Measurements from ENCODE around the gene C1QTNF2. TPM values are rescaled to one million over a fixed set of nuclear protein-coding genes. Genes with fewer than 3 reads are reported as not detected.

Gene C1QTNF2
- total RNA-seq, 6 donors from 2014 or later, result 0.39 to 3.1 (median 0.61) TPM; not detected in 1

- peak within 1 kb of the TSS; percentile 68 to 88 (median 80) for H3K4me3 ChIP-seq
- ATAC-seq (ENCODE audit: low FRiP score in 2 of 2), result peak; percentile 57 to 75
- DNase-seq, result peak; percentile 73 to 93
- peaks cover 13 to 36% (median 21%) of the 10 kb centered on the region in 4 donors for H3K4me1 ChIP-seq
- WGBS, 2 donors, result 0 to 2% methylated on average over 35 to 40 of the region's 84 CpGs
- peak in 2 of 6 experiments; percentile 5 to 27 for TF ChIP-seq CTCF (IDR thresholded peaks at IDR 0.05)
- peak in 1 of 2 donors; percentile 21 for TF ChIP-seq POLR2AphosphoS5 (IDR thresholded peaks at IDR 0.05)
- no peak for TF ChIP-seq EP300 (IDR thresholded peaks at IDR 0.05)
- TF ChIP-seq POLR2A (IDR thresholded peaks at IDR 0.05), result peak in 3 of 4 donors; percentile 47 to 85 (median 73)
- H3K36me3 ChIP-seq, result peaks cover 0 to 5% (median 2%) of the 10 kb centered on the region in 4 donors
- peak within 1 kb of the TSS; percentile 77 to 89 (median 86) for H3K27ac ChIP-seq
- no peaks in the 10 kb centered on the region for H3K9me3 ChIP-seq
- peaks cover 0 to 2% (median 0%) of the 10 kb centered on the region in 4 donors for H3K27me3 ChIP-seq
Measured at GRCh38 chr5:160312134-160312959, 58.1 kb downstream of the C1QTNF2 start, which contains the start of gene CCNJL. Gene CCNJL, minus strand, starts transcription at chr5:160312564. Its CDS starts 641 bp downstream, at chr5:160311923.

GRCh38 chr5:160311491-160312133 is 58.8 kb downstream of the C1QTNF2 start:
- peak; percentile 45 to 88 for DNase-seq
- H3K27me3 ChIP-seq, result peaks cover 0 to 2% (median 0%) of the 10 kb centered on the region in 4 donors
- 4 to 7% methylated on average over 11 to 43 of the region's 45 CpGs for WGBS, 2 donors

GRCh38 chr5:160310552-160311295 is 59.7 kb downstream of the C1QTNF2 start:
- H3K27ac ChIP-seq, result peak overlapping the region in 3 of 4 donors; percentile 77 to 89 (median 88)
- H3K27me3 ChIP-seq, result peaks cover 0 to 2% (median 0%) of the 10 kb centered on the region in 4 donors
- TF ChIP-seq POLR2AphosphoS5 (IDR thresholded peaks at IDR 0.05), result no peak
- TF ChIP-seq EP300 (IDR thresholded peaks at IDR 0.05), result no peak
- TF ChIP-seq POLR2A (IDR thresholded peaks at IDR 0.05), result no peak
- TF ChIP-seq CTCF (IDR thresholded peaks at IDR 0.05), result no peak
- DNase-seq (no peak), ATAC-seq (ENCODE audit: low FRiP score in 2 of 2) (no peak)
- peaks cover 11 to 21% (median 15%) of the 10 kb centered on the region in 4 donors for H3K4me1 ChIP-seq
- no peaks in the 10 kb centered on the region for H3K9me3 ChIP-seq
- peak overlapping the region in 3 of 4 donors; percentile 68 to 87 (median 74) for H3K4me3 ChIP-seq
- peaks cover 0 to 7% (median 2%) of the 10 kb centered on the region in 4 donors for H3K36me3 ChIP-seq
- 90 to 91% methylated on average over 4 of the region's 4 CpGs for WGBS, 2 donors

More at GRCh38 chr5:160311491-160312133, 58.8 kb downstream of the C1QTNF2 start:
- TF ChIP-seq POLR2A (IDR thresholded peaks at IDR 0.05) (no peak), EP300 (IDR thresholded peaks at IDR 0.05) (no peak), CTCF (IDR thresholded peaks at IDR 0.05) (no peak), POLR2AphosphoS5 (IDR thresholded peaks at IDR 0.05) (no peak)
- H3K4me1 ChIP-seq, result peaks cover 13 to 28% (median 18%) of the 10 kb centered on the region in 4 donors
- peaks cover 0 to 5% (median 2%) of the 10 kb centered on the region in 4 donors for H3K36me3 ChIP-seq
- peak; percentile 72 to 88 for ATAC-seq (ENCODE audit: low FRiP score in 2 of 2)
- no peaks in the 10 kb centered on the region for H3K9me3 ChIP-seq
- H3K4me3 ChIP-seq, result peak overlapping the region; percentile 68 to 88 (median 80)
- H3K27ac ChIP-seq, result peak overlapping the region; percentile 77 to 89 (median 86)

- H3K27me3 ChIP-seq, result peaks cover 0 to 2% (median 0%) of the 10 kb centered on the region in 4 donors
- TF ChIP-seq POLR2A (IDR thresholded peaks at IDR 0.05) (no peak), POLR2AphosphoS5 (IDR thresholded peaks at IDR 0.05) (no peak), EP300 (IDR thresholded peaks at IDR 0.05) (no peak), CTCF (IDR thresholded peaks at IDR 0.05) (no peak)
- H3K4me1 ChIP-seq, result peaks cover 11 to 21% (median 15%) of the 10 kb centered on the region in 4 donors
- DNase-seq, result no peak
- peak overlapping the region in 1 of 4 donors; percentile 88 for H3K27ac ChIP-seq
- no peak for ATAC-seq (ENCODE audit: low FRiP score in 2 of 2)
- 69 to 74% methylated on average over 4 of the region's 4 CpGs for WGBS, 2 donors
- peak overlapping the region in 1 of 4 donors; percentile 87 for H3K4me3 ChIP-seq
- H3K36me3 ChIP-seq, result peaks cover 0 to 13% (median 2%) of the 10 kb centered on the region in 4 donors
- H3K9me3 ChIP-seq, result no peaks in the 10 kb centered on the region
Measured at GRCh38 chr5:160310140-160310539, 60.3 kb downstream of the C1QTNF2 start.

Data from upper lobe of left lung (tissue), 6 donors.